Endodermal cell (in vitro differentiated cells): Measurements from ENCODE around the gene INPP5E. TPM values are rescaled to one million over a fixed set of nuclear protein-coding genes. Genes with fewer than 3 reads are reported as not detected.

Source experiments
- DNase-seq: peaks from one replicate; pipeline ENCODE4 v3.0.0-alpha.2; 2017
- H3K27ac ChIP-seq: 2 replicates; pipeline ENCODE4 v1.5.1; 2013; ENCODE audit warnings: mild to moderate bottlenecking, low read depth, low read length, moderate library complexity
- H3K27me3 ChIP-seq: 2 replicates; pipeline ENCODE4 v1.6.1; 2013; ENCODE audit warnings: mild to moderate bottlenecking, low read length, moderate library complexity; ENCODE audit not compliant: insufficient read depth, control insufficient read depth, poor library complexity, severe bottlenecking
- H3K36me3 ChIP-seq: 2 replicates; pipeline ENCODE4 v1.7.0; 2013; ENCODE audit warnings: mild to moderate bottlenecking, low read length, moderate library complexity; ENCODE audit not compliant: control insufficient read depth, insufficient read depth
- H3K4me1 ChIP-seq: one replicate; pipeline ENCODE4 v1.7.0; 2013; ENCODE audit warnings: low read length; ENCODE audit not compliant: control insufficient read depth, insufficient read depth
- H3K4me3 ChIP-seq: 2 replicates; pipeline ENCODE4 v1.5.1; 2013; ENCODE audit warnings: mild to moderate bottlenecking, low read length, moderate library complexity
- H3K9ac ChIP-seq: 2 replicates; pipeline ENCODE4 v1.6.1; 2013; ENCODE audit warnings: mild to moderate bottlenecking, low read length, moderate library complexity; ENCODE audit not compliant: poor library complexity, severe bottlenecking; ENCODE audit errors: extremely low read depth
- H3K9me3 ChIP-seq: 2 replicates; pipeline ENCODE4 v1.6.1; 2013; ENCODE audit warnings: mild to moderate bottlenecking, low read length, moderate library complexity; ENCODE audit not compliant: control insufficient read depth
- H3K27ac Mint-ChIP-seq: 2 replicates; pipeline ENCODE4 v1.8.0; 2020; ENCODE audit warnings: mixed read lengths
- H3K27me3 Mint-ChIP-seq: 2 replicates; pipeline ENCODE4 v1.8.0; 2021; ENCODE audit warnings: mild to moderate bottlenecking, mixed read lengths; ENCODE audit not compliant: insufficient read depth
- H3K36me3 Mint-ChIP-seq: 2 replicates; pipeline ENCODE4 v1.8.0; 2020; ENCODE audit warnings: low read depth, mixed read lengths
- H3K4me1 Mint-ChIP-seq: 2 replicates; pipeline ENCODE4 v1.8.0; 2020; ENCODE audit warnings: mixed read lengths
- H3K4me3 Mint-ChIP-seq: 2 replicates; pipeline ENCODE4 v1.8.0; 2020; ENCODE audit warnings: mild to moderate bottlenecking, moderate library complexity, mixed read lengths
- H3K9me3 Mint-ChIP-seq: 2 replicates; pipeline ENCODE4 v1.8.0; 2020; ENCODE audit warnings: mild to moderate bottlenecking, mixed read lengths
- WGBS, 2 experiments: methylation state at CpG; one replicate each; pipeline versions ENCODE4 v1.1.5 to v1.1.7; 2013; ENCODE audit warnings: missing lambda C conversion rate in 2 of 2, mixed read lengths in 1 of 2; ENCODE audit not compliant: insufficient coverage in 1 of 2, insufficient read length in 1 of 2; 5-methylcytosine and 5-hydroxymethylcytosine counted together
- total RNA-seq, 2 donors: library from RNA; stranded (reverse); fragmentation: NEBNext Ultra II Directional in 1 of 2; extraction: Animal tissue kit (Norgen Biotek cat#: 25700) in 1 of 2; gene quantifications; 2 replicates in 1 of 2; 3 replicates in 1 of 2; pipeline ENCODE4 v1.2.1, GENCODE V29; 2021
- TF ChIP-seq, protein P1 (sequence below): fragments of 200-600 bp; sonication (generic); conservative IDR thresholded peaks from 2 replicates; pipeline ENCODE4 v1.5.0; 2021; ENCODE audit warnings: antibody characterized with exemption, mild to moderate bottlenecking

Gene INPP5E
- total RNA-seq, 2 donors from 2014 or later = 30.8 to 34.7 TPM

DNA sequence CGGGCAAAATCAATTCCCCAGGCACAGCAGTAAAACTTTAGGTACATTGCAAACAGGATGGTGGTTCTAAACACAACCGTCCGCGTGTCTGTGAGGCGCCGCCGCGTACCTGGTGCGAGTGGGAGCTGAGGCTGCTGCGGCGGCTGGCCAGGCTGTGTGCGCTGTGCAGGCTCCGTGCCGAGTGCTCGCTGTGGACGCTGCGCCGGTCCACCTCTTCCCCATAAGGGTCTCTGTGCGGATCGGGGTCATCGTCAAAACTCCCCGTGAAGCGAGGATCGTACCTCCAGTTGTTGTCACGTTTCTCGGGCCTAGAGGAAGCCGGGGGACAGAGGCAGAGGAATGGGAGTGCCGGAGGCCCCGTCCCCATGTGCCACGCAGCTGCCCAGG is 26.5 kb upstream of the INPP5E start:
- Mint-ChIP-seq H3K9me3 (no peaks in the 10 kb centered on the region), H3K27me3 (no peaks in the 10 kb centered on the region)

DNA sequence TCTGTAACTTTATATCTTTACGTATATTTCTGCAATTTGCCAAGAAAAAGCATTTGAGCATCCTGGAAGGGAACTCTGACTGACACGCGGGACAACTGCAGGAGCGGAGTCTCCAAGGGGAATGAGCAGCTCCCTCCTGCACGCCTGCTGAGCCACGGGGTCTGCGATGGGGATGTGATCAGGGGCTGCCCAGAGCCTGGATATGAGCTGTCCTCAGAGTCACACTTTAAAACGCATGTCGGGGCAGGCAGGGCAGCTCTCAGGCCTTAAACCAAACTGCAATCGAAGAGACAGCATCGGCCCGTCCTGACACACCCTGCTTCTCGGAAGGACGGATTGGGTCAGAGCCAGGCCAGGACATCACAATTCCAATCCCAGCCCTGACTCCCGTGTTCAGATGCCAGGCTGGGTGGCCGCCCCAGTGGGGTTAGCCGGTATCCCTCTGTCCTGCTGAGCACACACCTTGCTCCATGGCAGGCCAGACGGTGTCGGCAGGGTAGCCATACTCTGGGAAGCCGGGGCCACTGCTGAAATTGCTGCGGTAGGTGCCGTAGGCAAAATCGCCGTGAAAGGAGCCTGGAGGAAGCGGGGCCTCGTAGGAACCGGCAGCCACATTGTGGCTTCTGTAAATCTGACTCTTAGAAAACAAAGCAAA is 26.0 kb upstream of the INPP5E start:
- Mint-ChIP-seq H3K4me3 (no peak overlapping the region), H3K27ac (no peak overlapping the region), H3K4me1 (no peaks in the 10 kb centered on the region), H3K36me3 (peaks cover 72% of the 10 kb centered on the region), H3K27me3 (no peaks in the 10 kb centered on the region), H3K9me3 (no peaks in the 10 kb centered on the region)
- TF ChIP-seq, protein P1, sequence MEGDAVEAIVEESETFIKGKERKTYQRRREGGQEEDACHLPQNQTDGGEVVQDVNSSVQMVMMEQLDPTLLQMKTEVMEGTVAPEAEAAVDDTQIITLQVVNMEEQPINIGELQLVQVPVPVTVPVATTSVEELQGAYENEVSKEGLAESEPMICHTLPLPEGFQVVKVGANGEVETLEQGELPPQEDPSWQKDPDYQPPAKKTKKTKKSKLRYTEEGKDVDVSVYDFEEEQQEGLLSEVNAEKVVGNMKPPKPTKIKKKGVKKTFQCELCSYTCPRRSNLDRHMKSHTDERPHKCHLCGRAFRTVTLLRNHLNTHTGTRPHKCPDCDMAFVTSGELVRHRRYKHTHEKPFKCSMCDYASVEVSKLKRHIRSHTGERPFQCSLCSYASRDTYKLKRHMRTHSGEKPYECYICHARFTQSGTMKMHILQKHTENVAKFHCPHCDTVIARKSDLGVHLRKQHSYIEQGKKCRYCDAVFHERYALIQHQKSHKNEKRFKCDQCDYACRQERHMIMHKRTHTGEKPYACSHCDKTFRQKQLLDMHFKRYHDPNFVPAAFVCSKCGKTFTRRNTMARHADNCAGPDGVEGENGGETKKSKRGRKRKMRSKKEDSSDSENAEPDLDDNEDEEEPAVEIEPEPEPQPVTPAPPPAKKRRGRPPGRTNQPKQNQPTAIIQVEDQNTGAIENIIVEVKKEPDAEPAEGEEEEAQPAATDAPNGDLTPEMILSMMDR = no peak
- DNase-seq = no peak
- Histone ChIP-seq H3K9me3 (no peaks in the 10 kb centered on the region), H3K4me3 (no peak overlapping the region), H3K36me3 (peaks cover 87% of the 10 kb centered on the region), H3K4me1 (no peaks in the 10 kb centered on the region), H3K27ac (no peak overlapping the region), H3K9ac (no peak overlapping the region), H3K27me3 (no peaks in the 10 kb centered on the region)
- WGBS, 2 experiments = 96 to 97% methylated on average over 19 to 27 of the region's 27 CpGs

More for the DNA sequence above, 26.5 kb upstream of the INPP5E start:
- H3K36me3 Mint-ChIP-seq = peaks cover 71% of the 10 kb centered on the region
- H3K27ac Mint-ChIP-seq = no peak overlapping the region
- no peaks in the 10 kb centered on the region for H3K4me1 ChIP-seq
- TF ChIP-seq, protein P1 = no peak
- H3K36me3 ChIP-seq = peaks cover 89% of the 10 kb centered on the region
- no peak overlapping the region for H3K27ac ChIP-seq
- H3K4me3 ChIP-seq = no peak overlapping the region
- DNase-seq = no peak
- H3K4me1 Mint-ChIP-seq = no peaks in the 10 kb centered on the region
- H3K27me3 ChIP-seq = no peaks in the 10 kb centered on the region
- H3K9ac ChIP-seq = no peak overlapping the region
- H3K9me3 ChIP-seq = no peaks in the 10 kb centered on the region
- 96 to 98% methylated on average over 28 to 30 of the region's 30 CpGs for WGBS, 2 experiments
- H3K4me3 Mint-ChIP-seq = no peak overlapping the region

DNA sequence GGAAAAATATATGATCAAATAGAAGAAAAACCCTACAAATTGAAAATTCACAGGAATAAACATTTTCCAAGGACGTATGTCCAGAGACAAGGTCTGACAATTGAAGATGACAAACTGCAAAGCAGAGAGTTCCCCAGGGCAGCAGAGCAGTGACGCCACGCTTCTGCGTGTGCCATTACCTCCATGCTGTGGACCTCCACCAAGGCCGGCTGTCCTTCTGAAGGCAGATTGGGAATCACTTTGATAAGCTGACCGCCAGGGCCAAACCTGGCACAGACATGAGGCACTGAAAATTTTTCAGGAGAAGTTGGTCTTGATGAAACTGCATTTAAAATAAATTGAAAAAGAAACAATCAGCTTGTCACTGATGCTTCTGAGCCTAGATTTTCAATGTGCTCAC is 24.6 kb upstream of the INPP5E start:
- peaks cover 73% of the 10 kb centered on the region for H3K36me3 Mint-ChIP-seq
- peaks cover 84% of the 10 kb centered on the region for H3K36me3 ChIP-seq
- H3K27ac ChIP-seq = no peak overlapping the region
- no peak overlapping the region for H3K27ac Mint-ChIP-seq
- no peaks in the 10 kb centered on the region for H3K4me1 Mint-ChIP-seq
- DNase-seq = no peak
- no peak overlapping the region for H3K4me3 Mint-ChIP-seq
- no peaks in the 10 kb centered on the region for H3K27me3 Mint-ChIP-seq
- no peaks in the 10 kb centered on the region for H3K9me3 ChIP-seq
- 93 to 95% methylated on average over 4 to 6 of the region's 6 CpGs for WGBS, 2 experiments
- no peak overlapping the region for H3K4me3 ChIP-seq
- no peaks in the 10 kb centered on the region for H3K4me1 ChIP-seq
- H3K9me3 Mint-ChIP-seq = no peaks in the 10 kb centered on the region
- TF ChIP-seq, protein P1 = no peak
- H3K27me3 ChIP-seq = no peaks in the 10 kb centered on the region
- no peak overlapping the region for H3K9ac ChIP-seq
